Fibroblast of villous mesenchyme (primary cell): ENCODE data around the gene FOXO3. TPM values are rescaled to one million over a fixed set of nuclear protein-coding genes. Genes with fewer than 3 reads are reported as not detected.

ENCODE experiments used
- DNase-seq: peaks from one replicate; pipeline ENCODE4 v3.0.0-alpha.2; 2010; ENCODE audit warnings: low read depth
- H3K4me3 ChIP-seq: 2 replicates; pipeline ENCODE4 v1.5.1; 2011; ENCODE audit warnings: low read depth, mild to moderate bottlenecking, low read length
- total RNA-seq: library from RNA; depleted of rRNA; stranded (reverse); fragments of >200 nt; gene quantifications from 2 replicates; pipeline ENCODE4 v1.2.3, GENCODE V29; 2012
- TF ChIP-seq, protein P1 (sequence below): IDR thresholded peaks from 2 replicates; pipeline ENCODE4 v1.5.1; 2012; ENCODE audit warnings: low read depth, mild to moderate bottlenecking, low read length; ENCODE audit not compliant: insufficient read depth

The FOXO3 gene
- total RNA-seq, 1 donor: 43.2 TPM

DNA sequence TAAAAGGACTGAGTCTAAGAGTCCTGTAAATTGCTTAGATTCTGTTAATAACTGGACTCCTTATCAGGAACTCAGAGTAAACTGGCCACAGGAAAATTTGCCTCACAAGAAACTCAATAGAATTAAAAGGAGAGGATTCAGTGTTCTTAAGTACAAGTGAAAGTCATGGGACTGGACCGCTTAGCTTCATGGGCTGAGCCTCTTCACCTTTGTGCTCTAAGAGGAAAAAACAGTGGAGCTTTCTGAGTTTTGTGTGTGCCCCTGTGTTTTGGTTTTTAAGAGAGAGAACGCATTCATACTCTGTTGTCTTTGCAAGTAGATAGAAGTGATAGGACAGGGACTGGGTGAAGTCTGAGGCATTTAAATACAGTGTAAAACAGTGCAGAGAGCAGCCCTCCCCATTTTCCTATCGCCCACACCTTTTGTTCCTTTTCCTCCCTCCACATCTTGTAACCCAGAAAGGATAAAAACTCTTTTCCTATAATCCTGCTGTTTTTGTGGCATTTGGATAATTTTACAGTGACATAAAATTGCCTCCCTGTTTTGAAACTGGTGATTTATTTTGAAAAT is 49.6 kb downstream of the FOXO3 start:
- no peak overlapping the region for H3K4me3 ChIP-seq
- no peak for DNase-seq
- TF ChIP-seq, protein P1, sequence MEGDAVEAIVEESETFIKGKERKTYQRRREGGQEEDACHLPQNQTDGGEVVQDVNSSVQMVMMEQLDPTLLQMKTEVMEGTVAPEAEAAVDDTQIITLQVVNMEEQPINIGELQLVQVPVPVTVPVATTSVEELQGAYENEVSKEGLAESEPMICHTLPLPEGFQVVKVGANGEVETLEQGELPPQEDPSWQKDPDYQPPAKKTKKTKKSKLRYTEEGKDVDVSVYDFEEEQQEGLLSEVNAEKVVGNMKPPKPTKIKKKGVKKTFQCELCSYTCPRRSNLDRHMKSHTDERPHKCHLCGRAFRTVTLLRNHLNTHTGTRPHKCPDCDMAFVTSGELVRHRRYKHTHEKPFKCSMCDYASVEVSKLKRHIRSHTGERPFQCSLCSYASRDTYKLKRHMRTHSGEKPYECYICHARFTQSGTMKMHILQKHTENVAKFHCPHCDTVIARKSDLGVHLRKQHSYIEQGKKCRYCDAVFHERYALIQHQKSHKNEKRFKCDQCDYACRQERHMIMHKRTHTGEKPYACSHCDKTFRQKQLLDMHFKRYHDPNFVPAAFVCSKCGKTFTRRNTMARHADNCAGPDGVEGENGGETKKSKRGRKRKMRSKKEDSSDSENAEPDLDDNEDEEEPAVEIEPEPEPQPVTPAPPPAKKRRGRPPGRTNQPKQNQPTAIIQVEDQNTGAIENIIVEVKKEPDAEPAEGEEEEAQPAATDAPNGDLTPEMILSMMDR: no peak

DNA sequence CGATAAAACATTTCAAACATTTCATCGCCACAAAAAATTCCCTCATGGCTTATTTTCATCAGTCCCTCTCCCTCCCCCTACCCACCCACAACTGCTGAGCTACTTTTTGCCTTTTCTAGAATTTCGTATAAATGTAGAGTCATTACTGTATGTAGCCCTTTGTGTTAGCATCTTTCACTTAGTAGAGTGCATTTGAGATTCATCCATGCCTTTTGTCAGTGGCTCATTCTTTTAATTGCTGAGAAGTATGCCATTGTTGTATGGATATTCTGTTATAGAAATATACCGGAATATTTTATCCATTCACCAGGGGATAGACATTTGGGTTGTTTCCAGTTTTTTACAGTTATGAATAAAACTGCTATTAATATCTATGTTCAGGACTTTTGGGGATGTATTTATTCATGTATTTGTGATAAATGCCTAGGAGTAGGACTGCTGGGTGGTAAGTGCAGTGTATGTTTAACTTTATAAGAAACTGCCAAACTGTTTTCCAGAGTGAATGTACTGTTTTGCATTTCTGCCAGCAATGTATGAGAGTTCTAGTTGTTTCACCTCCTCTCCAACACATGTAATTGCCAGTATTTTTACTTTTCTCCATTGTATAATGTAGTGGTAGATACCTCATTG is 50.4 kb downstream of the FOXO3 start:
- DNase-seq: no peak
- no peak overlapping the region for H3K4me3 ChIP-seq
- TF ChIP-seq, protein P1: no peak

DNA sequence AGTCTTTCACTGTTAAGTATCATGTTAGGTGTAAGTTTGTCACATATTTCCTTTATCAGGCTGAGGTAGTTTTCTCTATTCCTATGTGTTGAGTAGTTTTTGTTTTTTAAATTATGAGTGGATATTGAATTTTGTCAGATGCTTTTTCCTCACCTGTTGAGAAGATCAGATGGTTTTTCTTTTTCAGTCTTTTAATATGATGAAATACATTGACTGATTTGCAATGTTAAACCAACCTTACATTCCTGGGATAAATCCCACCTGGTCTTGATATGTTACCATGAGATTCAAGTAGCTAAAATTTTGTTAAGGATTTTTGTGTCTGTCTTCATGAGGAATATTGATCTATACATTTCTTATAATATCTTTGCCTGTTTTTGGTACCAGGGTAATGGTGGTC is 52.1 kb downstream of the FOXO3 start:
- no peak for DNase-seq
- H3K4me3 ChIP-seq: no peak overlapping the region
- TF ChIP-seq, protein P1: no peak

DNA sequence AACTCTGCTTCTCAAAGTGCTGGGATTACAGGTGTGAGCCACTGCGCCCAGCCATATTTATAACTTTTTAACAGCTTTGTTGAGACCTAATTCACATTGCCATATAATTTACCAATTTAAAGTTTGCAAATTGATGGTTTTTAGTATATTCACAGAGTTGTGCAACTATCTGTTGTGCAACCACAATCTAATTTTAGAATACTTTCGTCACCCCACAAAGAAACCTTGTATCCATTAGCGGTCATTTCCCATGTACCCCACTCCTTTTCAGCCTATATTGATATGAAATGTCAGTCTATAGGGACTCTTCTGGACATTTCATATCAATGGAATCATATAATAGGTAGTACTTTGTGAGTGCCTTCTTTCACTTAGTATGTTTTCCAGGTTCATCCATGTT is 55.8 kb downstream of the FOXO3 start:
- peak; percentile 77 for DNase-seq
- TF ChIP-seq, protein P1: no peak
- H3K4me3 ChIP-seq: no peak overlapping the region

DNA sequence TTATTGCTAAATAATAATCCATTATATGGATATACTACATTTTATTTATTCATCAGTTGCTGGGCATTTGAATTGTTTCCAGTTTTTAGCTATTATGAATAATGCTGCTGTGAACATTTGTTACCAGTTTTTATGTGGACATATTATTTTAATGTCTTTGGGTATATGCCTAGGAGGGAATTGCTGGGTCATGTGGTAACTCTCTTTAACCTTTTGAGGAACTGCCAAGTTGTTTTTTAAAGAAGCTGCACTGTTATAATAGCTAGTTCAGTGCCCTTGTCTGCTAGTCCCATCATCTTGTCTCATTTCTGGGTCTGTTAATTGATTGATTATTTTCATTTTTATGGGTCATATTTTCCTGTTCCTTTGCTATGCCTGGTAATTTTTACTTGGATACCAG is 56.3 kb downstream of the FOXO3 start:
- H3K4me3 ChIP-seq: no peak overlapping the region

DNA sequence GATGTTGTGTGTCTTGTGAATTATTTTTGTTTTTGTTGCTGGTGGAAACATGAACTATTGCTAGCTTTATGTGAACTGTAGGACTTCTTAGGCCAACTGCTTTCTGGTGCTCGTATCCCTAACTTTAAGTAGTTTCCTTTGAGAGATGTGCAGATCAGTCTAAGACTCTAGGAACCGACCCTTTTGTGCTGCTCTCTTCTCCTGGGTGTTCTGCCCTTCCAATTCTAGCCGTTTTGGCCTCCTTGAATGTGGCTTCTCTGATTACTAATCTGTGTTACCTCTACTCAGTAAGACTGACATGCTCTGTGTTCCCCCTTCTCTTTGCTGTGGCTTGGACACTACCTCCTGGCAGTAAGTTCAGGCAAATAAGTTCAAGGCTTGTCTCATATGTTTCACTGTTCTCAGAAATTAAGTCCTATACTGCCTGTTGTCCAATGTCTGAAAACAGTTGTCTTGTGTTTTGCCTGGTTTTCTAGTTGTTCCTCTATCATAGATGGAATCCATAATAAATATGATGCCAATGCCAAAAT is 58.0 kb downstream of the FOXO3 start:
- no peak for DNase-seq
- TF ChIP-seq, protein P1: no peak
- H3K4me3 ChIP-seq: no peak overlapping the region

More for the DNA sequence above, 56.3 kb downstream of the FOXO3 start:
- TF ChIP-seq, protein P1: no peak
- DNase-seq: no peak
